SK-N-SH (cell line): ENCODE data around the gene RHCE.
"Not testable (repeated sequence)": the region's sequence is repeated elsewhere in the genome, so short reads cannot be mapped to it uniquely, and the experiment has no call there.

Source experiments
- EP300 ChIP-seq, 2 experiments: IDR thresholded peaks; 2 replicates each; pipeline versions ENCODE4 v1.4.0 to v1.6.1; 2012; ENCODE audit warnings: borderline replicate concordance in 1 of 2, low read depth in 1 of 2, low read length in 1 of 2
- EZH2phosphoT487 ChIP-seq: fragments of 200-600 bp; sonication (generic); IDR thresholded peaks from 2 replicates; pipeline ENCODE4 v1.6.1; 2017; ENCODE audit warnings: low read depth, mixed run types, mild to moderate bottlenecking, antibody characterized with exemption, moderate library complexity, borderline replicate concordance
- TAF1 ChIP-seq: IDR thresholded peaks from 2 replicates; pipeline ENCODE4 v1.6.1; 2012; ENCODE audit warnings: low read depth, mild to moderate bottlenecking, low read length, moderate library complexity, borderline replicate concordance
- TCF12 ChIP-seq: IDR thresholded peaks from 2 replicates; pipeline ENCODE4 v1.4.0; 2012
- TF ChIP-seq, protein P1 (sequence below): fragments of 200-600 bp; sonication (generic); IDR thresholded peaks from 2 replicates; pipeline ENCODE4 v1.6.1; 2017; ENCODE audit warnings: antibody characterized with exemption, mild to moderate bottlenecking, moderate library complexity
- TF ChIP-seq, protein P2 (sequence below): IDR thresholded peaks from 2 replicates; pipeline ENCODE4 v1.4.0; 2012; ENCODE audit warnings: low read depth, borderline replicate concordance

DNA sequence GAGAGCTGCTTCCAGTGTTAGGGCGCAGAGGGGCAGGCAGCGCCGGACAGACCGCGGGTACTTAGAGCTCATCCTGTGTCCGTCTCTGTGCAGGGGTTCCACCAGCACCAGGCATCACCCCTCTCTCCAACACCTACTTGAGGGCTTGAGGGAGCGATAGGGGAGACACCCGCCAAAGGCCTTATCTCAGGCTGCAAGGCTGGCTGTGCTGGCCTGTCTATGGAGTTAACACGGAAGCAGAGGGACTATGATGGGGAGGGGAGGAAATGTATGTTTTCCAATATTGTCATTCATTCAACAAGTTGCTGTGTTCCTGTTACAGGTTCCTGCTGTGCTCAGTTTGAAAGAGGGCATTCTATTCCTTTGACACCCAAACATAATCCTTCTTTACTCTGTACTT lies at the start of gene RHCE:
- not testable (repeated sequence) for TF ChIP-seq TAF1; TCF12; EP300 (IDR thresholded peaks at IDR 0.05; ENCODE audit: borderline replicate concordance in 1 of 2, low read depth in 1 of 2, low read length in 1 of 2); EZH2phosphoT487
- TF ChIP-seq, protein P1, sequence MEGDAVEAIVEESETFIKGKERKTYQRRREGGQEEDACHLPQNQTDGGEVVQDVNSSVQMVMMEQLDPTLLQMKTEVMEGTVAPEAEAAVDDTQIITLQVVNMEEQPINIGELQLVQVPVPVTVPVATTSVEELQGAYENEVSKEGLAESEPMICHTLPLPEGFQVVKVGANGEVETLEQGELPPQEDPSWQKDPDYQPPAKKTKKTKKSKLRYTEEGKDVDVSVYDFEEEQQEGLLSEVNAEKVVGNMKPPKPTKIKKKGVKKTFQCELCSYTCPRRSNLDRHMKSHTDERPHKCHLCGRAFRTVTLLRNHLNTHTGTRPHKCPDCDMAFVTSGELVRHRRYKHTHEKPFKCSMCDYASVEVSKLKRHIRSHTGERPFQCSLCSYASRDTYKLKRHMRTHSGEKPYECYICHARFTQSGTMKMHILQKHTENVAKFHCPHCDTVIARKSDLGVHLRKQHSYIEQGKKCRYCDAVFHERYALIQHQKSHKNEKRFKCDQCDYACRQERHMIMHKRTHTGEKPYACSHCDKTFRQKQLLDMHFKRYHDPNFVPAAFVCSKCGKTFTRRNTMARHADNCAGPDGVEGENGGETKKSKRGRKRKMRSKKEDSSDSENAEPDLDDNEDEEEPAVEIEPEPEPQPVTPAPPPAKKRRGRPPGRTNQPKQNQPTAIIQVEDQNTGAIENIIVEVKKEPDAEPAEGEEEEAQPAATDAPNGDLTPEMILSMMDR, result not testable (repeated sequence)
- TF ChIP-seq, protein P2, sequence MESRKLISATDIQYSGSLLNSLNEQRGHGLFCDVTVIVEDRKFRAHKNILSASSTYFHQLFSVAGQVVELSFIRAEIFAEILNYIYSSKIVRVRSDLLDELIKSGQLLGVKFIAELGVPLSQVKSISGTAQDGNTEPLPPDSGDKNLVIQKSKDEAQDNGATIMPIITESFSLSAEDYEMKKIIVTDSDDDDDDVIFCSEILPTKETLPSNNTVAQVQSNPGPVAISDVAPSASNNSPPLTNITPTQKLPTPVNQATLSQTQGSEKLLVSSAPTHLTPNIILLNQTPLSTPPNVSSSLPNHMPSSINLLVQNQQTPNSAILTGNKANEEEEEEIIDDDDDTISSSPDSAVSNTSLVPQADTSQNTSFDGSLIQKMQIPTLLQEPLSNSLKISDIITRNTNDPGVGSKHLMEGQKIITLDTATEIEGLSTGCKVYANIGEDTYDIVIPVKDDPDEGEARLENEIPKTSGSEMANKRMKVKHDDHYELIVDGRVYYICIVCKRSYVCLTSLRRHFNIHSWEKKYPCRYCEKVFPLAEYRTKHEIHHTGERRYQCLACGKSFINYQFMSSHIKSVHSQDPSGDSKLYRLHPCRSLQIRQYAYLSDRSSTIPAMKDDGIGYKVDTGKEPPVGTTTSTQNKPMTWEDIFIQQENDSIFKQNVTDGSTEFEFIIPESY, result not testable (repeated sequence)
